ENCODE results near the gene MLLT3. TPM values are rescaled to one million over a fixed set of nuclear protein-coding genes. Genes with fewer than 3 reads are reported as not detected.
"Not testable (repeated sequence)": the region's sequence is repeated elsewhere in the genome, so short reads cannot be mapped to it uniquely, and the experiment has no call there.

Gene MLLT3
- total RNA-seq, 1 donor = 17.4 TPM

- no peak overlapping the region for H3K4me3 ChIP-seq (ENCODE audit: insufficient read depth, low read length)
- TF ChIP-seq, protein P1, sequence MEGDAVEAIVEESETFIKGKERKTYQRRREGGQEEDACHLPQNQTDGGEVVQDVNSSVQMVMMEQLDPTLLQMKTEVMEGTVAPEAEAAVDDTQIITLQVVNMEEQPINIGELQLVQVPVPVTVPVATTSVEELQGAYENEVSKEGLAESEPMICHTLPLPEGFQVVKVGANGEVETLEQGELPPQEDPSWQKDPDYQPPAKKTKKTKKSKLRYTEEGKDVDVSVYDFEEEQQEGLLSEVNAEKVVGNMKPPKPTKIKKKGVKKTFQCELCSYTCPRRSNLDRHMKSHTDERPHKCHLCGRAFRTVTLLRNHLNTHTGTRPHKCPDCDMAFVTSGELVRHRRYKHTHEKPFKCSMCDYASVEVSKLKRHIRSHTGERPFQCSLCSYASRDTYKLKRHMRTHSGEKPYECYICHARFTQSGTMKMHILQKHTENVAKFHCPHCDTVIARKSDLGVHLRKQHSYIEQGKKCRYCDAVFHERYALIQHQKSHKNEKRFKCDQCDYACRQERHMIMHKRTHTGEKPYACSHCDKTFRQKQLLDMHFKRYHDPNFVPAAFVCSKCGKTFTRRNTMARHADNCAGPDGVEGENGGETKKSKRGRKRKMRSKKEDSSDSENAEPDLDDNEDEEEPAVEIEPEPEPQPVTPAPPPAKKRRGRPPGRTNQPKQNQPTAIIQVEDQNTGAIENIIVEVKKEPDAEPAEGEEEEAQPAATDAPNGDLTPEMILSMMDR (IDR thresholded peaks at IDR 0.05; ENCODE audit: extremely low read depth, low read depth, low read length) = no peak
- H3K27me3 ChIP-seq (ENCODE audit: insufficient read depth, low read length) = no peaks in the 10 kb centered on the region
- no peak for DNase-seq (ENCODE audit: insufficient read length, low spot score, missing footprints)
- H3K9me3 ChIP-seq (ENCODE audit: low read depth, low read length) = no peaks in the 10 kb centered on the region
- H3K4me1 ChIP-seq (ENCODE audit: insufficient read depth, low read length) = peaks cover 11% of the 10 kb centered on the region
- H3K4me2 ChIP-seq (ENCODE audit: insufficient read depth, low read length) = peak overlapping the region; percentile 32
- no peaks in the 10 kb centered on the region for H3K79me2 ChIP-seq (ENCODE audit: insufficient read depth, low read length)
- no peak overlapping the region for H2AFZ ChIP-seq (ENCODE audit: low read length)
- no peaks in the 10 kb centered on the region for H3K36me3 ChIP-seq (ENCODE audit: insufficient read depth, low read length)
- H3K27ac ChIP-seq (ENCODE audit: low read depth, low read length) = peak overlapping the region; percentile 58
- H4K20me1 ChIP-seq (ENCODE audit: insufficient read depth, low read length) = no peaks in the 10 kb centered on the region
Measured at GRCh38 chr9:20593105-20593504, 29.2 kb downstream of the MLLT3 start.

DNA sequence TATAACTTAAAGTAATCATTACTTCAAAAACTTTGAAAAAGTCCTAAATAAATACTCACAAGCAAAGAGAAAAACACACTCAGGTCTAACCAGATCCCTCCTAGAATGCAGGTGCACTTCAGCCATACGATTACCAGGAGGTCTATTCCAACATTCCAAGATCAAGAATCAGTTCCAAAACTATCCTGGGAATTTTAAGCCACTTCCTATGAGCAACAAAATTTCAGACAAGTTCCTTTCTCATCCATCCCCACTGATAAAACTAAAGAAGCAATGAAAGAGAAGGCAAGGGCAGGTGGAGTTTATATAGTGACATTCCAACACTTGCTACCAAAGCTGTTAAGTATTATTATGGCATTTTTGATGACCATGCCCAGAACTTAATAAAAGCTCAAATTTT, 29.6 kb downstream of the MLLT3 start:
- no peak for DNase-seq (ENCODE audit: insufficient read length, low spot score, missing footprints)
- Histone ChIP-seq H3K36me3 (ENCODE audit: insufficient read depth, low read length) (no peaks in the 10 kb centered on the region), H3K4me2 (ENCODE audit: insufficient read depth, low read length) (no peak overlapping the region)

GRCh38 chr9:20591223-20591622, 31.1 kb downstream of the MLLT3 start:
- Histone ChIP-seq H3K27ac (ENCODE audit: low read depth, low read length) (no peak overlapping the region), H4K20me1 (ENCODE audit: insufficient read depth, low read length) (no peaks in the 10 kb centered on the region), H3K4me2 (ENCODE audit: insufficient read depth, low read length) (no peak overlapping the region)

More for the DNA sequence above, 29.6 kb downstream of the MLLT3 start:
- TF ChIP-seq, protein P1 (IDR thresholded peaks at IDR 0.05; ENCODE audit: extremely low read depth, low read depth, low read length) = no peak
- H3K4me1 ChIP-seq (ENCODE audit: insufficient read depth, low read length) = peaks cover 11% of the 10 kb centered on the region
- no peak overlapping the region for H2AFZ ChIP-seq (ENCODE audit: low read length)
- H3K27ac ChIP-seq (ENCODE audit: low read depth, low read length) = no peak overlapping the region
- no peak overlapping the region for H3K4me3 ChIP-seq (ENCODE audit: insufficient read depth, low read length)
- no peaks in the 10 kb centered on the region for H3K27me3 ChIP-seq (ENCODE audit: insufficient read depth, low read length)
- H3K9me3 ChIP-seq (ENCODE audit: low read depth, low read length) = no peaks in the 10 kb centered on the region
- no peaks in the 10 kb centered on the region for H3K79me2 ChIP-seq (ENCODE audit: insufficient read depth, low read length)
- H4K20me1 ChIP-seq (ENCODE audit: insufficient read depth, low read length) = no peaks in the 10 kb centered on the region

DNA sequence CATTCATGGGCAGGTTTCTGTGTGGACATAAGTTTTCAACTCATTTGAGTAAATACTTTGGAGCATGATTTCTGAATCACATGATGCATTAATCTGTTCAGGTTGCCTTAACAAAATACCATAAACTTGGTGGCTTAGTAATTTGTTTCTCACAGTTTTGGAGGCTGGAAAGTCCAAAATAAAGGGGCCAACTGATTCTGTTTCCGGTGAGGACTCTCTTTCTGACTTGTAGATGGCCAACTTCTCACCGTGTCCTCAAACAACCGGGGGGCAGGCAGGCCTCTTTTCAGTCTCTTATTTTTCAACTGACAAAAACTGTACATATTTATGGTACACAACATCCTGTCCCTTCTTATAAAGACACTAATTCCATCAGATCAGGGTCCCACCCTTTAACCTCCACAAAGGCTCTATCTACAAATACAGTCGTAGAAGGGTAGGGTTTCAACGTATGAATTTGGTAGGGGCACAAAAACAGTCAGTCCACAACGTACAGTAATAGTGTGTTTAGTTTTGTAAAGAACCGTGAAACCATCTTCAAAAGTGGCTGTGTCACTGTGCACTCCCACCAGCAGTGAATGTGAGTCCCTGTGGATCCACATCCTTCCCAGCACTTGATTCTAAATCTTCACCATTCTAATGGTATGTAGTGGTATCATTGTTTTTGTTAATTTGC, 37.2 kb downstream of the MLLT3 start:
- Histone ChIP-seq H2AFZ (ENCODE audit: low read length) (no peak overlapping the region), H4K20me1 (ENCODE audit: insufficient read depth, low read length) (no peaks in the 10 kb centered on the region), H3K4me1 (ENCODE audit: insufficient read depth, low read length) (no peaks in the 10 kb centered on the region), H3K79me2 (ENCODE audit: insufficient read depth, low read length) (no peaks in the 10 kb centered on the region), H3K36me3 (ENCODE audit: insufficient read depth, low read length) (no peaks in the 10 kb centered on the region), H3K27ac (ENCODE audit: low read depth, low read length) (no peak overlapping the region), H3K9me3 (ENCODE audit: low read depth, low read length) (no peaks in the 10 kb centered on the region), H3K4me3 (ENCODE audit: insufficient read depth, low read length) (no peak overlapping the region), H3K27me3 (ENCODE audit: insufficient read depth, low read length) (no peaks in the 10 kb centered on the region), H3K4me2 (ENCODE audit: insufficient read depth, low read length) (no peak overlapping the region)
- TF ChIP-seq, protein P1 (IDR thresholded peaks at IDR 0.05; ENCODE audit: extremely low read depth, low read depth, low read length) = no peak
- DNase-seq (ENCODE audit: insufficient read length, low spot score, missing footprints) = no peak

More at GRCh38 chr9:20591223-20591622, 31.1 kb downstream of the MLLT3 start:
- H3K4me3 ChIP-seq (ENCODE audit: insufficient read depth, low read length) = no peak overlapping the region
- DNase-seq (ENCODE audit: insufficient read length, low spot score, missing footprints) = peak; percentile 46
- no peaks in the 10 kb centered on the region for H3K79me2 ChIP-seq (ENCODE audit: insufficient read depth, low read length)
- H2AFZ ChIP-seq (ENCODE audit: low read length) = no peak overlapping the region
- no peaks in the 10 kb centered on the region for H3K9me3 ChIP-seq (ENCODE audit: low read depth, low read length)
- no peaks in the 10 kb centered on the region for H3K27me3 ChIP-seq (ENCODE audit: insufficient read depth, low read length)
- H3K36me3 ChIP-seq (ENCODE audit: insufficient read depth, low read length) = no peaks in the 10 kb centered on the region
- TF ChIP-seq, protein P1 (IDR thresholded peaks at IDR 0.05; ENCODE audit: extremely low read depth, low read depth, low read length) = no peak
- peaks cover 11% of the 10 kb centered on the region for H3K4me1 ChIP-seq (ENCODE audit: insufficient read depth, low read length)

- H3K27me3 ChIP-seq (ENCODE audit: insufficient read depth, low read length); H4K20me1 ChIP-seq (ENCODE audit: insufficient read depth, low read length); H3K4me2 ChIP-seq (ENCODE audit: insufficient read depth, low read length); H3K27ac ChIP-seq (ENCODE audit: low read depth, low read length); DNase-seq (ENCODE audit: insufficient read length, low spot score, missing footprints); H3K4me3 ChIP-seq (ENCODE audit: insufficient read depth, low read length); H3K36me3 ChIP-seq (ENCODE audit: insufficient read depth, low read length); H3K9me3 ChIP-seq (ENCODE audit: low read depth, low read length); H3K79me2 ChIP-seq (ENCODE audit: insufficient read depth, low read length); H2AFZ ChIP-seq (ENCODE audit: low read length); H3K4me1 ChIP-seq (ENCODE audit: insufficient read depth, low read length): not testable (repeated sequence)
Measured at GRCh38 chr9:20583088-20583487, 39.2 kb downstream of the MLLT3 start.

Data from osteoblast (primary cell).